ENCODE results near the gene PURA.

Gene PURA

DNA sequence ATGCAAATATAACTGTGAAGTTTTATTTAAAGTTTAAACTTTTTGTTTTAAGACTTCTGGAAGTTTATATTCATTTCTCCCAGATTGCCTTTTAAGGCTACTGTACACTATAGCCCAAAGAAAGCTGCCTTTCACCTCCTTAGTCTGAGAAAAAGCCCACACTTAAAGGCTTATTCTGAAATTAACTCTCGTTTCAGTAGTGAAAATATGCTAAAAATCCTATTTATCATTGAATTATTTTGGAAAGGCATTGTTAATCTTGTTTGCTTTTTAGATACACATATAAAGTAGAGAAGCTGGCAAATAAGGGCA is 3.3 kb upstream of the PURA start:
- peak in 1 of 2 experiments; percentile 15 for DNase-seq

DNA sequence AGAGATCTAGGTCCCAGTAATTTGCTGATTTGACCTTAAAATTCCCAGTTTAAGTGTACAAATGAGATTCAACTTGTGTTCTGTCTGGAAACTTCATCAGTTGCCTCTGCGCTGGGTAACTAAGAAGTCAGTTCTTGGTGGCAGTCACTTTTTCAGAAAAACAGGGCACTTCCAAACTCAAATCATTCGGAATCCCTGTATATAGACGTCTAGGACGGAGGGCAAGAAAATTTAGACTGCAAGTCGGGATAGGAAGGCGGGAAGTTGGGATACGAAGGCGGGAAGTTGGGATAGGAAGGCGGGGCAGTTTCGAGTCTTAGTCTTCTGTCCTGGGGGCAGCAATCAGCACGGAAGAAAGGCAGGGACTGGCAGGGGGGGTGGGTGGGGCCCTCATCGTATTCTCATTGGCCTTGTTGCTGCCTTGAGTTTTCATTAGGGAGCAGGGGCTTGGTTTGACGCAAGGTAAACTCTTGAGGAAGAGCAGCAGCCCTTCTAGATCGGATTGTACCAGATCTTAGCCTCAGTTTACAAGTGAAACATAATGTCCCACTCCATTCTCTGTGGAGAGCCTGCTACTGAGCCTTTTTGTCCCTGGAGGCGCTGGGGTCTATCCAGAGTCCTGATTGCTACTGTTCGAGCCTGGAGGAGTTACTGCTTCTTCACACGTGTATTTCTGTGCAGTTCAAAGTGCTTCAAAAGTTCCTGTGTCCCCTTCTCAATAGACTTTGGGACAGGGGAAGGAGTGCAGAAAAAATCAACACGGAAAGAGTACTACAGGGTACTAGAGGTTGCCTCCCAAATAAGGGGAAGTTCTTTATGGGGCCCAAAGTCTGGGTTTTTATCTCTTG is 2.7 kb upstream of the PURA start:
- DNase-seq = peak; percentile 47 to 53

DNA sequence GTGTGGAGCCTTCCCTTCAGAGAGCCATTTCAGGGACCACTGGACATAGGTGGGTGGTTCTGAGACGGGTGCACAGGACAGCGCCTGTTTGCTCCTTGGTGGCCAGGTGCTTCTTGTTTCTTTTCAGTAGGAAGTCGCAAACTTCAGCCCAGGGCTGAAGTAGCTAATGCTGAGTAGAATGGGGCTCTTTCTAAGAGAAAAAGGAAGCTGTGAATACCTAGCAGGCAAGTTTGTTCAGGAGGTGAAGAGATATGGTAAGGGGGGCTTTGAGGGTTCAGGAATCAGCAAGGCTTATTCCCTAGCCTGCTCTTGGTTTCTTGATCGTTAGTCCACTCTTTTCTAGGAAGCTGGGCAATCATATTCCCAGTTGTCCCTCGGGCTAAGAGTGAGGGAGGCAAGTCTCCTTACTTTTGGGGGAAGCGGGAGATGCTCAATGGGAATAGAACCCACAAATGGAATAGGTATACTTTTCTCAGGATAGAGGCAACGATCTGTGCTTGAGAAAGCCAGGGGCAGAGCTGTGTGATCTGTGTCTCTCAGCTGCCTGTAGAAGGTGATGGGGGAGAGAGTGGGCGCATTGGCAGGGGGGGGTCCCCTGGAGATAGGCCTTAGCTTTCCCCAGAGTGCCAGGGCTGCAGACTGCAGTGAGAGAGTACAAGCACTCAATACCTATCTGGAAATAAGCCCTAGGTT is 1.9 kb upstream of the PURA start:
- peak in 1 of 2 experiments; percentile 50 for DNase-seq

DNA sequence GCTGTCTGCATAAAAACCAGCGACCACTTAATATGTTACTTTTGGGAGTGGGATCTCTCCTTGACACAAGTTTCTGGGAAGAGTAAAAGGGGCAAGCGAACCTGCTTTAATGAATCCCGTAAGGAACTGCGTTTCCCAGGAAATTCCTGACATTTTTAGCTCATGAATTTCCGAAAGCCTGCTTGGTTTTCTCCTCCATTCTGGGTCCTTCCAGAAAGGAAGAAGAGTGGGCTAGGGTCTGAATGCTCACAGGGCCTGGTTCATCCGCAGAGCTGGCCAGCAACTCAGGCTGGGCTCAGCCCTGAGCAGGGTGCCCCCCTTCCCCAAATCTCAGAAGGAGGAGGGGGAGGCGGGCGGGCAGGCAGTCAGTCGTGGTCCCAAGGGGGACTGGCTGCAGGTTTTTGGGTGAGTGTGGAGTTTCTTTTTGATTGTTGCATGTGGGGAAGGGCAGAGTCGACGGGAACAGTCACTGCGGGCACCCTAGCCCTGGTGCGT is 1.2 kb upstream of the PURA start:
- DNase-seq = peak in 1 of 2 experiments; percentile 43

DNA sequence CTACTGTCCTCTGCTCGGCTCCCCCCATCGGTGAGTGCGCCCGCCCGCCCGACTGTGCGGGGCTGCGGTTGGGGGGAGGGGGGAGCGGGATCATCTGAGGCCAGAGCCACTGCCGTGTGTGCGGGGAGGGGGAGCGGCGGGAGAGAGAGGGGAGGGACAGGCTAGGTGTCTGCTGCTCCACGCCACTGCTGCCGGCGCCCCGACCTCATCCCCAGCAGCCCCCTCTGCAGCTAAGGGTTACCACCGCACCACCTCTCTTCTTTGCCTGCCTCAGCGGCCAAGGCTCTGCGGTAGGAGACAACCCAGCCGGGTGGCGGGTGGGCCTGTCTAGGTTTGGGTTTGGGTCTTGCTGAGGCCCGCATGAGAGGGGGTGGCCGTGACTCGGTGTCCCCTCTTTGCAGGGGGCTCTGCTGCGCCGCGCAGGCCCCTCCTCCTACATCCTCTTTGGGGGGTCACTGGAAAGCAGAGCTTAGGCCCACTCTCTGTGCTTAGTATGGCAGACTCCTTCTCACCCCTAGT is 670 bp upstream of the PURA start:
- peak in 1 of 2 experiments; percentile 67 for DNase-seq

DNA sequence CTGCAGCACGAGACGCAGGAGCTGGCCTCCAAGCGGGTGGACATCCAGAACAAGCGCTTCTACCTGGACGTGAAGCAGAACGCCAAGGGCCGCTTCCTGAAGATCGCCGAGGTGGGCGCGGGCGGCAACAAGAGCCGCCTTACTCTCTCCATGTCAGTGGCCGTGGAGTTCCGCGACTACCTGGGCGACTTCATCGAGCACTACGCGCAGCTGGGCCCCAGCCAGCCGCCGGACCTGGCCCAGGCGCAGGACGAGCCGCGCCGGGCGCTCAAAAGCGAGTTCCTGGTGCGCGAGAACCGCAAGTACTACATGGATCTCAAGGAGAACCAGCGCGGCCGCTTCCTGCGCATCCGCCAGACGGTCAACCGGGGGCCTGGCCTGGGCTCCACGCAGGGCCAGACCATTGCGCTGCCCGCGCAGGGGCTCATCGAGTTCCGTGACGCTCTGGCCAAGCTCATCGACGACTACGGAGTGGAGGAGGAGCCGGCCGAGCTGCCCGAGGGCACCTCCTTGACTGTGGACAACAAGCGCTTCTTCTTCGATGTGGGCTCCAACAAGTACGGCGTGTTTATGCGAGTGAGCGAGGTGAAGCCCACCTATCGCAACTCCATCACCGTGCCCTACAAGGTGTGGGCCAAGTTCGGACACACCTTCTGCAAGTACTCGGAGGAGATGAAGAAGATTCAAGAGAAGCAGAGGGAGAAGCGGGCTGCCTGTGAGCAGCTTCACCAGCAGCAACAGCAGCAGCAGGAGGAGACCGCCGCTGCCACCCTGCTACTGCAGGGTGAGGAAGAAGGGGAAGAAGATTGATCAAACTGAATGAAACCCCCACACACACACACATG is 654 bp downstream of the PURA start:
- DNase-seq = peak; percentile 61 to 78

DNA sequence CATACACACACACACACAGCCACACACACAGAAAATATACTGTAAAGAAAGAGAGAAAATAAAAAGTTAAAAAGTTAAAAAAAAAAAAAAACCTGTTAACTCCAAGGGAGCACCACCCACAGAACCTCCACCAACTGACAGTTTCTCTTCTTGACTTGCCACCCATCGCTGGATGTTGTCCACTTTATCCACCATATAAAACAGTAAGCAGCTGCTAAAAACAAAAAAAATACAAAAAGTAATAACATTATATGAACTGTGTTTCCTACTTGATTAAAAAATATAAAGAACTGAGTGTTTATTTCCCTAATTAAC is 1.2 kb downstream of the PURA start:
- peak in 1 of 2 experiments; percentile 49 for DNase-seq

DNA sequence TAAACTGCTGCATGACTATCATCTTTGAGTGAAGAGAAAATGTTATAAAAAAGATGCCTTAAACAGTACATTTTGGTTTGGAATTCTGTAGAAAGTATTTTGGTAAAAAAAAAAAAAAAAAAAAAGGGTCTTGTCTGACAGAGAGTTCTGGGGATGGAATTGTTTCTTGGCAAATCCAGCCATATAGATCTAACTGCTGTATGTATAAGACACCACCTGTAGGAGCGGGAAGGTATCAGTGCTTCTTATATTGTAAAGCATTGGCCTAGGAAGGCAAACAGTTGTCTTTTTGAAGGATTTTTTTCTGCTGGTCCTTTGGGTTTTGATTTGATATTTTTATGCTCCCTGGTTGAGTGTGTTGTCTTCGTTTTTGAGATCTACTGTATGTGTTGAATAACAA is 2.8 kb downstream of the PURA start:
- peak; percentile 24 to 34 for DNase-seq

DNA sequence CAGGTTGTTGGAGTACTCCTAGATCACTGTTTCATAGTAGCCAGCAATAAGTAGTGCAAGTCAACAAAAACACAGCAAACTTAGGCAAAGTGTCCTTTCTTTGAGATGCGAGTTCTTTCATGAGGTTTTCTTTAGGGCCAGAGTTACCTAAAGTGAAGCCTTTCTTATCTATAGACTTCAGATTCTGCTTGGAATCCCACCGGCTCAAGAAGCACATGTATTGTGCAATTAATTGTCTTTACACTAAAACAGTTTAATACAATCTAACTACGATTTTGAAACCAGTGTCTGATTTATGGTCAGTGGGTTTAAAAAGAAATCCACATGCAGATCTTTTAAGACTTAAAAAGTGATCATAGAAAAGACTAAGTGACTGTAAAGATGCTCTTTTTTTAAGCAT is 3.6 kb downstream of the PURA start:
- no peak for DNase-seq

DNA sequence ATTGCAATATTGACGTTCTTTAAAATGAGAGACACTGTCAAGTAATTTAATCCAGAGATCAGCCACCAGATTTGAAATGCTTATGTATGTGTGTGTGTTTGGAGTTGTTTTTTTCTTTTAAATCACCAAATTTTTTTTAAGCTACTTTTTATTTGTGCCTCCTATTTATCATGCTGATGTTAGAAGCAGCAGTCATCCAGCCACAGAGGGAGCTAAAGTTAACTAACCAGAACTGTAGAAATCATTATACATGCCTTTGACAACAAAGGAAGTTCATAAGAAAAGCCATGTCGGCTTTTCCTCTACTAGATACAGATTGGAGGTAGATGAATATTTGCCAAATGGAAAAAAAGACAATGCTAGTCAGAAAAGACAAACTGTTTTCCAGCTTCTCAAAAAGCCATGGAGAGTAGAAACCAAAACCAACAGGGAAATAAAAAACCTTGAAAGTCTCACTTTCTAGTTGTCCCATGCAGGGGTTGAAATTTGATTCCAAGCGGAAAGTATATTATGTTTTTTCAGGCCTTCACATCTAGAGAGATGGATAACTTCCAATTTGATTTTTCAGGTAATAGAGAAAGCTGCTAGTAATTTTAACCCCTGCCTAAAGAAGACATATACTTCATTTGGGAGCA is 4.5 kb downstream of the PURA start:
- DNase-seq = peak in 1 of 2 experiments; percentile 37

DNA sequence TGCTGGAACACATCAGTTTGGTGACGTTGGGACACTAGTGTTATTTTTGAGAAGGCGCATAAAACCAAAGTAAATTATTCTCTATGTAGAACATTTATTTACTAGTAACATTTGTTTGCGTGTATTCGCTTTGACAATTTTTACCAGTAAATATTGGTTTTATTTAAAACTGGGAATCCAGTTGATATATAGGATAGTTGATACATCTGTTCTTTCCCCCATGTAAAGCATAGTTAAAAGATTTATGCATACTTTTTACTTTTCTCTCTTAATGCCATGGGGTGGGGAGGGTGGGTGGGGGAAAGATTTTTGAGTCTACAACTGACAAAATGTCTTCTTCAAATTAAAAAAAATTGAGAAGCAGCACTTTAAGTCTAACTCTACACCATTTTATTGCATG is 11.7 kb downstream of the PURA start, which contains the start of gene IGIP:
Gene IGIP (plus strand): TSS at position 301 of the 400 bp plus-strand sequence. CDS start 2,540 bp downstream, outside the sequence.
- DNase-seq = no peak

DNA sequence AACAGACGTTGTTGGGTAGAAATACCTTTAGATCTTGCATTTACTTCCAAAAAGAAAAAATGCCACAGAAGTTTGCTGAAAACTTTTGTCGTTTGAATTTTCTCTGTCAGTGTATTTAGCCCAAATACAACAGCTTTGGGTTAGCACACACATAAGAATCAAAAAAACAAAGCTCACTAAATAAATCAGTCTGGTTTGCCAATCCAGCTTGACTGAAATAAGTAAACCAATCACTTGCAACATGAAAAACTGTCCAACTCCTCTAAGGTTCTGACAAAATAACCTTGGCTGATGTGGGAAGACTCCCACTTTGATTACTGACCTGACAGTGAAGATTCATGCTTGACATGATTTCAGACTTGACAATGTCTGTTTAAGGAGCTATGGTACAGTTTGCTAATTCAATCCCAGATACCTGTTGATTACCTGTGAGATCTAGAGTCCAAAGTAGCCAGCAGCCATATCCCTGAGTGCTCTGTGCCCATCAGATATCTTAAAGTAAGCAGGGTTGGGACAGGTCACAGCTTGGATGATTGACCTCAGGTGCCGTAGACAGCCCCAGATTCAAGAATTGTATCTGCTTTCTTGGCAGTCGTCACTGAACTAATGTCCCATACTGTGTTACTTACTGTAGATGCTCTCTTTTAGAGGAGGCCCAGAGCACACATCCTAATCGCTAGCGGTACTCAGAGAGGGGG is 12.6 kb downstream of the PURA start:
- DNase-seq = no peak

DNA sequence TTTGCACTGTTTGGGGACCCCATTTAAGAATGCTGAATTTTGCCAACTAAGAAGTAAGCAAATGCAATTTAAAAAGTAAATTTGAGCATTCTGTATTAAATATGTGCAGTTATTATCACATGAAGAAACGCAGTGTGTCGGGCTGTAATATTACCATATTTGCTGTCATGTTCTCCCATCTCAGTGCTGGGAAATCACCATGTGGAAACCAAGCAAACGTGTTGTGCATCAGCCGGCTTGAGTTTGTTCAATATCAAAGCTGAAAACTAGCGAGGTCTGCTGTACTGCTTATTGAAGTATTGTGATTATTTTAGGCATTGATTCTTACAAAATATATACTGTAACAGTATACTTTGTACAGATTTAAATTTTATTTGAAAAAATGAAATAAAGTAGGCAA is 14.5 kb downstream of the PURA start:
- DNase-seq = no peak

DNA sequence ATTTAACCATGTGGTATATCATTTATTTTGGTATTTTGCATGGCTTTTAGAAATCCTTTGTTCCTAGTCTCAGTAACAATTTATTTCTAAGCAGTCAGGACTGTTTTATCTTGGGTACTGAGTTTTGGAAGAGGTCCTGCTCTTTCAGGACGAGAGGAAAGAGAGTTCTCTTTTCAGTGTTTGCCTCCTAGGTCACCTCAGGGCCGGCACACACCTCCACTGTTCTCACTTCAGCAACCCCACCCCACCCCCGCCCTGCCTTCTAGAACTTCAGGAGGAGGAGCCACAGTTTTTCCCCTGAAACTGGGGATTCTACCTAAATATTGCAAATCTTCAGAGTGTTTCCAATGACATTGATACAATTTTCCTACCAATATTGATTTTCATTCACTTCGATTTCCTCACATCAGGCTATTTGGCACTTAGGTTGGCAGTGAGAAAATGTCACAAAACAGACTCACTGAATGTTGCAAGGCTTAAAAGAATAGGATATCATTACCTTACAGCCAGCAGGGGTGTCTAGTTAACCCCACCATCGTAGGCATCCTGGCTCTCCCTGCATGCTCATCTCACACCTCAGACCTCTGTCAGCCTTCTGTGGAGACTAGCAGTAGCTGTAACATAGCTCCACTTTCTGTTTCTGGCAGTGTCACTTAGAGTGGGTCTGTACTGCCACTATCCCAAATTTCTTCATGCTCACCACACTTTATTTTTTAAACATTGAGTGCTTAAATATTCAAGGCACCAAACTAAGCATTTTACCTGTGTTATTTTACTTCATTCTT is 17.2 kb downstream of the PURA start:
- no peak for DNase-seq

DNA sequence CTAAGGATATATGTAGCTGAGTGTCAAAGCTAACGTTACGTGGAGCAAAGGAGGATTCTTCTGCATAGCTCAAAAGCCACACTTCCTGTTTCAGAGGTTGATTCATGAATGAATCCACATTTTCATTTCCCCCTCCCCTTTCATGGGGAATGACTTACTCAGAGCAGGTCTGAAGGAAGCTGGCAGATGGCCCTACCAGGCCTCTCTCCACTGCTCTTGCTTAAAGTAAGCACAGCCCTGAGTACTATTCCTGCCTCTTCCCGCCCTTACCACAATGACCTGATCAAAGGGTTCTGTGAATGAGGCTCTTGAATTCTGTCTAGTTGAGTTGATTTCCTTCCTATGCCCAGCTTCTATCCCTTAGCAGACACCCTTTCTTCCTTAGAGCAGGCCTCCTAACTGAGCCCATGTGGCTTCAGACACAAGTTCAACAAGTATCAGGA is 18.1 kb downstream of the PURA start:
- DNase-seq = no peak

DNA sequence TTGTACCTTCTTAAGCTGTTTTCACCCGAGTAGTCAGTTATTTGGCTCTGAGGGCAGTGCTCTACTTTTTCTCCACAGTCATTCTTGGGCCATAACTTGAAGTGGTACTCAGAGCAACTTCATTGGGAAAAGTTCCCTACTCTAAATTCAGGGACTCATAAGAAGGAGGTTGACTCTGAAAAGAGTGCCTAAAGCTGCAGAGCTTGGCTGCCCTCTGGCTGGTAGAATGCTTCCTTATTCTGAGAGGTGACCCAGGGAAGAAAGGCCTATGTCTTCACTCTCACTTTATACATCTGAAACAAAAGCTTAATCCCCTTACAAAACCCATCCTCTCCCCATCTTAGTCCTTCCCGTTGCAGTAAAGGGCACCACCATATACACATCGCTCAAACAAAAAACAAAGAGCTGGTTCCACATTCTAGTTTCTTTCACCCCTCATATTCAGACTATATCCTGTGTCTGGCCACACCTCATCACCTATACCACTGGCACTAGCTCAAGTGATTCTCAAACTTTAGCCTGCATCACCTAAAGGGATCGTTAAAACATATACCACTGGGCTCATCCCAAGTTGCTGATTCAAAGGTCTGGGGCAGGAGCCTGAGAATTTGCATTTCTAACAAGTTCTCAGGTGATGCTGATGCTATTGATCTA is 19.7 kb downstream of the PURA start:
- DNase-seq = no peak

DNA sequence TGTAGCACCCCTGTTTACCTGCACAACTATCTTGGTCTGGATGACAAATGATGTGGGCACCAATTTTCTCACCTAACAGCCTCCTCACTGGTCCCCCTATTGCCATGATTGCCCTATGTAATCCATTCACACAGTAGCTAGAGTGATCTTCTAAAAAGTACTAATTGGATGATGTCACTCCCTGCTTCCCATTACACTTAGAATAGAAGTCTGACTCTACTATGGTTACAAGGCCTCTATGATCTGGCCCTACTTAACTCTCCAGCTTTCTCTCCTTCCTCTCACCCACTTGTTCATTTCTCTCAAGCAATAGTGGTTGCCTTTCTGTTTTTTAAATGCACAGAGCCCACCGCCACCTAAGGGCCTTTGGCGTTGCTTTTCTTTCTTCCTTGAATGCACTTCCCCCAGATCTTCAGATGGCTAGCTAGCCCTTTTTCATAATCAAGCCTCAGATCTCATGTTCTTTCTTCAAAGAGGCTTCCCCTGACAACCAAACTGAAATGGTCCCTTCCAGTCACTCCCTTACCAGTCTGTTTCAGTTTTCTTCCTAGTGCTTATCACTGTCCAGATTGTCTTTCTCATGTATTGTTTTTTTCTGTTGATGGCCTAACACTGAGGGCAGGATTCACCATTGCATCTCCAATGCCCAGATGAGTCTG is 20.5 kb downstream of the PURA start:
- no peak for DNase-seq

DNA sequence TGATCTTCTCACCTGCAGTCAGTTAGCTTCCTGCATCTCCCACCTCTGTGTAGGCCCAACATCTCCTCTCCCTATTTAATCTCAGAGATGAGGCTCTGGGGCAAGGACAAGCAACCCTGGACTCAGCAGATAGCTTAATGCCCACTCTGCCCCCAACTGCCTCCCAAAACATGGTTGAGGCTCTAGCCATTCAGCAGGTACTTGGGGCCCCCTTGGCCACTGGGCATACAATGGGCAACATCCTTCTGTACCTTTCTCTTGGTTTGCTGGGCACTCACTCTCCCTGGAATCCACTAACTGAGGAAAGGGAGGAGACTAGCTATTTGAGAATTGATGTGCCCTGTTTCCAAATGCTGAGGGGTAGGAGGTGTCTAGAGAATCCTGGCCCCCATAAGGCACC is 21.2 kb downstream of the PURA start:
- DNase-seq = no peak

DNA sequence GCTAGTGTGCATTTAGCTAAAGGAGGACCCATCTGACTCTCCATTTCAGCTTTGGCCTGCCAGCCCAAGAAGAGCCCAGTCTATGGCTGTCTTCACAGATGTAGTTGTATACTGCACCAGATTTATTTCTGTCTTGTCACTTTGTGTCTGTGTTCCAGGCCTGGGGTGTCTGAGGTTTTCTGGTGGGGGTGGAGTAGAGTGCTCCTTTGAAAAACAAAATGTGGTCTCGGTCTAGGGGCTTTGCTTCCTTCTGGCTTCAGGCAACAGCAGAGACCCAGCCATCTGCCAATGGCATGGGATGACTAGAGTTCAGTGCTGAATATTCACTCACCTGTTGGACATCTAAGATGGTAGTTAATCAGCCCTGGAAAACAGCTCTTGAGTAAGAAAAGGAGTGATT is 22.7 kb downstream of the PURA start:
- no peak for DNase-seq

DNA sequence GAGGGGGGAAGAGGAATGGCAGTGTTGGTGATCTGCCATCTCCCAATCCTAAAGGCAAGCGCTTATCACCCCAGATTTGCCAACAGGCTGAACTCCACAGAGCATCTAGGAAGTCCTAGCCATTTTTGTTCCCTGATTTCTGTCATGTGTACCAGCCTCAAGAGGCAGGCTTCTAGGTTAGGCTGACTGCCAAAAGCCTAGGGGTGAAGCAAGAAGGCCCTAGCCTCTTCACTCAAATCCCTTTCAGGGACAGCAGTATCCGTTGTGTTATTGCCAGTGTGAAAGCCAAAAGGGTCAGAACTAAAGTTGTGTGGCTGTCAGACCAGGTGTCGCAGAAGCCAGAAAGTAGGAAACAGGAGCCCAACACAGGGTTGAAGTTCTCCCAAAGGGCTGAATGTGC is 26.5 kb downstream of the PURA start:
- no peak for DNase-seq
